ENCODE measurements around the gene GDPD5. TPM values are rescaled to one million over a fixed set of nuclear protein-coding genes. Genes with fewer than 3 reads are reported as not detected.

The GDPD5 gene
- total RNA-seq, 2 donors from 2014 or later, result 3.0 to 8.6 TPM

DNA sequence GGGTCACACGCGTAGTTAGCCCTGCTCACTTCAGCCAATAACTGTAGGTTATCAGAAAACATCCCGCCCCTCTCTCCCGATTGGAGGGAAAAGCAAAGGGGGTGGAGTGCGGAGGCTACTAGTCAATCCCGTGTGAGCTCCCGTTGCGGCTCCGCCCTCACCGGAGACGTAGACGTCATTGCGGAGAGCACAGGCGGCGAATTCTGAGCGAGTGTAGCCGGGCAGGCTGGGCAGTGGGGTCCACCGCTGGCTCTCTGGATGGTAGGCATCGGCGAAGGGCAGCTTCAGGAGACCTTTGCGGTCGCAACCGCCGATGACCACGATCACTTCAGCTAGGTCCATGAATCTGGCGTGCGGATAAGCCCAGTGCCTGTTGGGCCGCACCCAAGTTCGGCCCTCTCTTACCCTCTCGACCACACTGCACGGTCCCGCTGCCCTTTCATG lies 97.4 kb downstream of the GDPD5 start:
- Mint-ChIP-seq H3K27me3 (ENCODE audit: insufficient read depth) (peaks cover 54% of the 10 kb centered on the region), H3K27ac (no peak overlapping the region), H3K4me3 (no peak overlapping the region), H3K36me3 (ENCODE audit: low read depth) (no peaks in the 10 kb centered on the region), H3K9me3 (peaks cover 14% of the 10 kb centered on the region), H3K4me1 (peaks cover 23% of the 10 kb centered on the region)
- H3K9ac ChIP-seq (ENCODE audit: extremely low read depth, low read length, poor library complexity, severe bottlenecking), result no peak overlapping the region
- H3K4me1 ChIP-seq (ENCODE audit: control insufficient read depth, insufficient read depth, low read length), result peaks cover 16% of the 10 kb centered on the region
- peaks cover 11% of the 10 kb centered on the region for H3K9me3 ChIP-seq (ENCODE audit: control insufficient read depth, low read length)
- no peak overlapping the region for H3K27ac ChIP-seq (ENCODE audit: low read depth, low read length)
- H3K36me3 ChIP-seq (ENCODE audit: control insufficient read depth, insufficient read depth, low read length), result no peaks in the 10 kb centered on the region
- 59 to 86% methylated on average over 28 to 32 of the region's 32 CpGs for WGBS, 2 experiments (ENCODE audit: insufficient coverage in 1 of 2, insufficient read length in 1 of 2)
- TF ChIP-seq, protein P1, sequence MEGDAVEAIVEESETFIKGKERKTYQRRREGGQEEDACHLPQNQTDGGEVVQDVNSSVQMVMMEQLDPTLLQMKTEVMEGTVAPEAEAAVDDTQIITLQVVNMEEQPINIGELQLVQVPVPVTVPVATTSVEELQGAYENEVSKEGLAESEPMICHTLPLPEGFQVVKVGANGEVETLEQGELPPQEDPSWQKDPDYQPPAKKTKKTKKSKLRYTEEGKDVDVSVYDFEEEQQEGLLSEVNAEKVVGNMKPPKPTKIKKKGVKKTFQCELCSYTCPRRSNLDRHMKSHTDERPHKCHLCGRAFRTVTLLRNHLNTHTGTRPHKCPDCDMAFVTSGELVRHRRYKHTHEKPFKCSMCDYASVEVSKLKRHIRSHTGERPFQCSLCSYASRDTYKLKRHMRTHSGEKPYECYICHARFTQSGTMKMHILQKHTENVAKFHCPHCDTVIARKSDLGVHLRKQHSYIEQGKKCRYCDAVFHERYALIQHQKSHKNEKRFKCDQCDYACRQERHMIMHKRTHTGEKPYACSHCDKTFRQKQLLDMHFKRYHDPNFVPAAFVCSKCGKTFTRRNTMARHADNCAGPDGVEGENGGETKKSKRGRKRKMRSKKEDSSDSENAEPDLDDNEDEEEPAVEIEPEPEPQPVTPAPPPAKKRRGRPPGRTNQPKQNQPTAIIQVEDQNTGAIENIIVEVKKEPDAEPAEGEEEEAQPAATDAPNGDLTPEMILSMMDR (conservative IDR thresholded peaks at IDR 0.05), result no peak
- H3K4me3 ChIP-seq (ENCODE audit: low read length), result no peak overlapping the region
- peak; percentile 83 for DNase-seq
- H3K27me3 ChIP-seq (ENCODE audit: control insufficient read depth, insufficient read depth, low read length, poor library complexity, severe bottlenecking), result peaks cover 50% of the 10 kb centered on the region

DNA sequence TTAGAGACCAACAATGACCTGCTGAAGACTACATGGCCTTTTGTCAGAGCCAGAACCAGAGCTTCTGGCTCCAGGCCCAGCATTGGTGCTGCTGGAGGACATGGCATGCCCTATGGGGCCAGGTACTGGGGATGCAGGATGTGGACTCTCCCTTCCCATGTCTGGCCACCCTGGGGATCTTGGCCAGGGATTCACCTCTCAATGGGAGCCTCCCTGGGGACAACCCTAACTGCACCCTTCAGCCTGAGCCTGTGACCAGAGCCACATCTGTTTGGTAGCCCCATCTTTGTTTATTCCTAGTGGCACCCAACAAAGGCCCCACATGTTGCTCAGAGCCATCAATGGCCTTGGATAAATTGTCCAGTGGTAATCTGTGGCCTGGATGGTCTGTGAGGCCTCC lies 98.6 kb downstream of the GDPD5 start:
- peaks cover 39% of the 10 kb centered on the region for H3K27me3 ChIP-seq (ENCODE audit: control insufficient read depth, insufficient read depth, low read length, poor library complexity, severe bottlenecking)
- Mint-ChIP-seq H3K9me3 (peaks cover 14% of the 10 kb centered on the region), H3K27me3 (ENCODE audit: insufficient read depth) (peaks cover 44% of the 10 kb centered on the region), H3K27ac (no peak overlapping the region), H3K36me3 (ENCODE audit: low read depth) (peaks cover 9% of the 10 kb centered on the region), H3K4me3 (no peak overlapping the region), H3K4me1 (peaks cover 20% of the 10 kb centered on the region)
- H3K9ac ChIP-seq (ENCODE audit: extremely low read depth, low read length, poor library complexity, severe bottlenecking), result no peak overlapping the region
- peak overlapping the region; percentile 18 for H3K4me3 ChIP-seq (ENCODE audit: low read length)
- H3K9me3 ChIP-seq (ENCODE audit: control insufficient read depth, low read length), result peaks cover 11% of the 10 kb centered on the region
- H3K36me3 ChIP-seq (ENCODE audit: control insufficient read depth, insufficient read depth, low read length), result peaks cover 6% of the 10 kb centered on the region
- no peak for DNase-seq
- TF ChIP-seq, protein P1 (conservative IDR thresholded peaks at IDR 0.05), result no peak
- no peak overlapping the region for H3K27ac ChIP-seq (ENCODE audit: low read depth, low read length)
- peaks cover 13% of the 10 kb centered on the region for H3K4me1 ChIP-seq (ENCODE audit: control insufficient read depth, insufficient read depth, low read length)

DNA sequence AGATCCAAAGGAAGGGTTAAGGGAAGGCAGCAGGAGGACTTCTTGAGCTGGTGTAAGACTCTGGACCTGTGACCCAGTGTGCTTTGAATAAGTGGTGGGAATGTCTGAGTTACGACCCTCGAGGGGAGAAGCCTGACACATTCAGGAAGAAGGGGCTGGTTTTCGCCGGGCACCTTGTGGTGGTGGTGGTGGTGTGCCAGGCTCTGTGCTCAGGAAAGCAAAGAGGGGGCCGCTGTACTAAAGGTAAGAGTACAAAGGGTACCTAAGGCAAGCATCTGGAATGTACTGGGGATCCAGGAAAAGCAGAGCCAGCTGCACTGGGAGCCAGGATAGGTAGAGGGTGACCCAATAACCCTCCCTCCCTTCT lies 99.0 kb downstream of the GDPD5 start:
- Mint-ChIP-seq H3K36me3 (ENCODE audit: low read depth) (peaks cover 12% of the 10 kb centered on the region), H3K27me3 (ENCODE audit: insufficient read depth) (peaks cover 39% of the 10 kb centered on the region), H3K4me3 (no peak overlapping the region), H3K9me3 (peaks cover 14% of the 10 kb centered on the region), H3K27ac (no peak overlapping the region), H3K4me1 (peaks cover 20% of the 10 kb centered on the region)
- Histone ChIP-seq H3K36me3 (ENCODE audit: control insufficient read depth, insufficient read depth, low read length) (peaks cover 6% of the 10 kb centered on the region), H3K27me3 (ENCODE audit: control insufficient read depth, insufficient read depth, low read length, poor library complexity, severe bottlenecking) (peaks cover 34% of the 10 kb centered on the region), H3K4me1 (ENCODE audit: control insufficient read depth, insufficient read depth, low read length) (peaks cover 13% of the 10 kb centered on the region), H3K27ac (ENCODE audit: low read depth, low read length) (no peak overlapping the region), H3K4me3 (ENCODE audit: low read length) (no peak overlapping the region), H3K9ac (ENCODE audit: extremely low read depth, low read length, poor library complexity, severe bottlenecking) (no peak overlapping the region), H3K9me3 (ENCODE audit: control insufficient read depth, low read length) (peaks cover 11% of the 10 kb centered on the region)
- DNase-seq, result no peak
- TF ChIP-seq, protein P1 (conservative IDR thresholded peaks at IDR 0.05), result no peak
- WGBS, 2 experiments (ENCODE audit: insufficient coverage in 1 of 2, insufficient read length in 1 of 2), result 87% methylated on average over 5 of the region's 5 CpGs; no CpG with 5 or more reads in 1 of the 2 experiments
